Endothelial cell of umbilical vein (primary cell): ENCODE measurements around the gene ZSWIM6.

ENCODE experiments used
- CTCF ChIP-seq, 2 donors: IDR thresholded peaks; 1 replicate in 1 of 2; 2 replicates in 1 of 2; pipeline ENCODE4 v1.5.1; 2011; ENCODE audit warnings: low read length in 2 of 2, mild to moderate bottlenecking in 2 of 2, moderate library complexity in 2 of 2, control low read depth in 1 of 2, inconsistent platforms in 1 of 2, low read depth in 1 of 2; ENCODE audit not compliant: insufficient read depth in 1 of 2; ENCODE audit errors: extremely low read depth in 1 of 2
- EZH2 ChIP-seq: IDR thresholded peaks from 2 replicates; pipeline ENCODE4 v1.6.1; 2012; ENCODE audit warnings: borderline replicate concordance, low read depth, mild to moderate bottlenecking, moderate library complexity, low read length, inconsistent platforms; ENCODE audit not compliant: severe bottlenecking
- FOS ChIP-seq: IDR thresholded peaks from 2 replicates; pipeline ENCODE4 v1.6.1; 2011; ENCODE audit warnings: mild to moderate bottlenecking, low read length, moderate library complexity, borderline replicate concordance; ENCODE audit not compliant: insufficient read depth
- GATA2 ChIP-seq: IDR thresholded peaks from 2 replicates; pipeline ENCODE4 v1.7.0; 2011; ENCODE audit warnings: low read depth, mild to moderate bottlenecking, moderate library complexity, mixed read lengths, low read length; ENCODE audit not compliant: insufficient read length, insufficient read depth
- JUN ChIP-seq: IDR thresholded peaks from 2 replicates; pipeline ENCODE4 v1.6.1; 2011; ENCODE audit warnings: borderline replicate concordance, low read depth; ENCODE audit not compliant: insufficient read length, insufficient read depth
- MYC ChIP-seq: IDR thresholded peaks from one replicate; pipeline ENCODE4 v1.6.1; 2011; ENCODE audit warnings: mild to moderate bottlenecking, low read depth, low read length
- POLR2A ChIP-seq: IDR thresholded peaks from 2 replicates; pipeline ENCODE4 v1.6.1; 2012; ENCODE audit warnings: low read depth, mild to moderate bottlenecking, control low read depth, low read length
- POLR2AphosphoS5 ChIP-seq: IDR thresholded peaks from 2 replicates; pipeline ENCODE4 v1.6.1; 2012; ENCODE audit warnings: low read depth, mild to moderate bottlenecking, control low read depth, low read length, moderate library complexity; ENCODE audit not compliant: insufficient read depth
- TF ChIP-seq, protein P1 (sequence below): IDR thresholded peaks from 2 replicates; pipeline ENCODE4 v1.6.1; 2011; ENCODE audit not compliant: insufficient read depth, insufficient read length

- TF ChIP-seq CTCF (IDR thresholded peaks at IDR 0.05; ENCODE audit: extremely low read depth in 1 of 2, insufficient read depth in 1 of 2, low read depth in 1 of 2, low read length in 2 of 2) (no peak), POLR2AphosphoS5 (no peak), EZH2 (no peak), POLR2A (no peak), MYC (no peak), JUN (peak; percentile 69), FOS (peak; percentile 83), GATA2 (no peak)
- TF ChIP-seq, protein P1, sequence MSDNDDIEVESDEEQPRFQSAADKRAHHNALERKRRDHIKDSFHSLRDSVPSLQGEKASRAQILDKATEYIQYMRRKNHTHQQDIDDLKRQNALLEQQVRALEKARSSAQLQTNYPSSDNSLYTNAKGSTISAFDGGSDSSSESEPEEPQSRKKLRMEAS = no peak
Observed at GRCh38 chr5:61409568-61409967, 77.5 kb downstream of the ZSWIM6 start.
